Loucy (cell line): Measurements from ENCODE around the gene MAN2A1.

ENCODE experiments used
- H2AFZ ChIP-seq: fragments of 200-600 bp; sonication (generic); 2 replicates; pipeline ENCODE4 v1.6.0; 2016; ENCODE audit warnings: antibody characterized with exemption, mild to moderate bottlenecking, low read length, moderate library complexity
- H3F3A ChIP-seq: fragments of 200-600 bp; 2 replicates; pipeline ENCODE4 v1.6.0; 2016; ENCODE audit warnings: antibody characterized with exemption, low read depth, mild to moderate bottlenecking
- H3K27me3 ChIP-seq: fragments of 200-600 bp; sonication (generic); 2 replicates; pipeline ENCODE4 v1.6.1; 2014; ENCODE audit warnings: low read length, mild to moderate bottlenecking; ENCODE audit not compliant: insufficient read depth, poor library complexity, severe bottlenecking
- H3K36me3 ChIP-seq: fragments of 200-600 bp; sonication (generic); 2 replicates; pipeline ENCODE4 v1.6.1; 2016; ENCODE audit warnings: low read length; ENCODE audit not compliant: insufficient read depth
- H3K4me1 ChIP-seq: fragments of 200-600 bp; sonication (generic); 2 replicates; pipeline ENCODE4 v1.5.1; 2014; ENCODE audit warnings: low read length, mild to moderate bottlenecking; ENCODE audit not compliant: insufficient read depth, poor library complexity, severe bottlenecking
- H3K4me2 ChIP-seq: fragments of 200-600 bp; sonication (generic); 2 replicates; pipeline ENCODE4 v1.6.0; 2014; ENCODE audit warnings: antibody characterized with exemption, low read length, low read depth, mild to moderate bottlenecking; ENCODE audit not compliant: poor library complexity, severe bottlenecking
- H3K4me3 ChIP-seq: fragments of 200-600 bp; sonication (generic); 2 replicates; pipeline ENCODE4 v1.5.1; 2014; ENCODE audit warnings: low read length, mild to moderate bottlenecking, mixed read lengths; ENCODE audit not compliant: poor library complexity, severe bottlenecking
- H3K79me2 ChIP-seq: fragments of 200-600 bp; sonication (generic); 2 replicates; pipeline ENCODE4 v1.6.1; 2014; ENCODE audit warnings: low read length; ENCODE audit not compliant: insufficient read depth
- H3K9ac ChIP-seq: fragments of 200-600 bp; sonication (generic); 2 replicates; pipeline ENCODE4 v1.6.0; 2014; ENCODE audit warnings: mild to moderate bottlenecking, low read depth, low read length, moderate library complexity; ENCODE audit not compliant: poor library complexity, severe bottlenecking
- H3K9me2 ChIP-seq: fragments of 200-600 bp; sonication (generic); replicated peaks from 2 replicates; pipeline ENCODE4 v1.6.1; 2016; ENCODE audit warnings: low read depth, low read length, mixed read lengths
- H3K9me3 ChIP-seq: fragments of 200-600 bp; sonication (generic); 2 replicates; pipeline ENCODE4 v1.6.1; 2014; ENCODE audit warnings: mild to moderate bottlenecking, antibody characterized with exemption, low read length, low read depth; ENCODE audit not compliant: insufficient read depth
- H4K20me1 ChIP-seq: fragments of 200-600 bp; sonication (generic); 2 replicates; pipeline ENCODE4 v1.6.0; 2014; ENCODE audit warnings: antibody characterized with exemption, low read length, mild to moderate bottlenecking; ENCODE audit not compliant: insufficient read depth, poor library complexity, severe bottlenecking
- CTCF ChIP-seq: fragments of 200-600 bp; sonication (generic); conservative IDR thresholded peaks from 2 replicates; pipeline ENCODE4 v1.5.1; 2014; ENCODE audit warnings: mild to moderate bottlenecking, antibody characterized with exemption, low read length
- EZH2phosphoT487 ChIP-seq: fragments of 200-600 bp; IDR thresholded peaks from 2 replicates; pipeline ENCODE4 v1.6.1; 2018; ENCODE audit warnings: antibody characterized with exemption, mild to moderate bottlenecking, moderate library complexity, borderline replicate concordance

MAN2A1 gene

GRCh38 chr5:109848130-109848529 is 158.4 kb downstream of the MAN2A1 start:
- no peak overlapping the region for H3K4me3 ChIP-seq
- H3F3A ChIP-seq, result no peaks in the 10 kb centered on the region
- no peaks in the 10 kb centered on the region for H3K9me2 ChIP-seq
- no peaks in the 10 kb centered on the region for H3K36me3 ChIP-seq
- H3K9me3 ChIP-seq, result no peaks in the 10 kb centered on the region
- no peak for TF ChIP-seq CTCF
- TF ChIP-seq EZH2phosphoT487, result no peak
- H3K4me1 ChIP-seq, result peaks cover 38% of the 10 kb centered on the region
- no peaks in the 10 kb centered on the region for H3K27me3 ChIP-seq
- peak overlapping the region; percentile 63 for H3K4me2 ChIP-seq
- no peak overlapping the region for H3K9ac ChIP-seq
- no peak overlapping the region for H2AFZ ChIP-seq
- no peaks in the 10 kb centered on the region for H4K20me1 ChIP-seq
- no peaks in the 10 kb centered on the region for H3K79me2 ChIP-seq

GRCh38 chr5:109849478-109850088 is 159.9 kb downstream of the MAN2A1 start:
- TF ChIP-seq CTCF, result no peak
- TF ChIP-seq EZH2phosphoT487, result no peak
- no peaks in the 10 kb centered on the region for H3K9me2 ChIP-seq
- peaks cover 38% of the 10 kb centered on the region for H3K4me1 ChIP-seq
- peak overlapping the region; percentile 4 for H3K9ac ChIP-seq
- no peaks in the 10 kb centered on the region for H4K20me1 ChIP-seq
- no peaks in the 10 kb centered on the region for H3K27me3 ChIP-seq
- H3K36me3 ChIP-seq, result no peaks in the 10 kb centered on the region
- peak overlapping the region; percentile 48 for H3K4me3 ChIP-seq
- H3K4me2 ChIP-seq, result peak overlapping the region; percentile 63
- H3F3A ChIP-seq, result no peaks in the 10 kb centered on the region
- no peak overlapping the region for H2AFZ ChIP-seq
- H3K79me2 ChIP-seq, result no peaks in the 10 kb centered on the region
- H3K9me3 ChIP-seq, result no peaks in the 10 kb centered on the region

GRCh38 chr5:109852371-109853155 is 162.8 kb downstream of the MAN2A1 start:
- Histone ChIP-seq H3K36me3 (no peaks in the 10 kb centered on the region), H3K9ac (no peak overlapping the region), H3F3A (no peaks in the 10 kb centered on the region), H3K9me2 (no peaks in the 10 kb centered on the region), H3K4me3 (no peak overlapping the region), H4K20me1 (no peaks in the 10 kb centered on the region), H3K4me1 (peaks cover 26% of the 10 kb centered on the region), H3K4me2 (no peak overlapping the region), H3K27me3 (no peaks in the 10 kb centered on the region), H2AFZ (no peak overlapping the region), H3K9me3 (no peaks in the 10 kb centered on the region), H3K79me2 (no peaks in the 10 kb centered on the region)
- TF ChIP-seq EZH2phosphoT487 (no peak), CTCF (no peak)
